22Rv1 (cell line): Measurements from ENCODE around the gene C5orf58.

Source experiments
- CTCF ChIP-seq: fragments of 450-650 bp; IDR thresholded peaks from 2 replicates; pipeline ENCODE4 v1.5.1; 2017; ENCODE audit warnings: mild to moderate bottlenecking
- ZFX ChIP-seq: fragments of 450-650 bp; IDR thresholded peaks from 2 replicates; pipeline ENCODE4 v1.6.1; 2017; ENCODE audit warnings: antibody characterized with exemption, borderline replicate concordance

DNA sequence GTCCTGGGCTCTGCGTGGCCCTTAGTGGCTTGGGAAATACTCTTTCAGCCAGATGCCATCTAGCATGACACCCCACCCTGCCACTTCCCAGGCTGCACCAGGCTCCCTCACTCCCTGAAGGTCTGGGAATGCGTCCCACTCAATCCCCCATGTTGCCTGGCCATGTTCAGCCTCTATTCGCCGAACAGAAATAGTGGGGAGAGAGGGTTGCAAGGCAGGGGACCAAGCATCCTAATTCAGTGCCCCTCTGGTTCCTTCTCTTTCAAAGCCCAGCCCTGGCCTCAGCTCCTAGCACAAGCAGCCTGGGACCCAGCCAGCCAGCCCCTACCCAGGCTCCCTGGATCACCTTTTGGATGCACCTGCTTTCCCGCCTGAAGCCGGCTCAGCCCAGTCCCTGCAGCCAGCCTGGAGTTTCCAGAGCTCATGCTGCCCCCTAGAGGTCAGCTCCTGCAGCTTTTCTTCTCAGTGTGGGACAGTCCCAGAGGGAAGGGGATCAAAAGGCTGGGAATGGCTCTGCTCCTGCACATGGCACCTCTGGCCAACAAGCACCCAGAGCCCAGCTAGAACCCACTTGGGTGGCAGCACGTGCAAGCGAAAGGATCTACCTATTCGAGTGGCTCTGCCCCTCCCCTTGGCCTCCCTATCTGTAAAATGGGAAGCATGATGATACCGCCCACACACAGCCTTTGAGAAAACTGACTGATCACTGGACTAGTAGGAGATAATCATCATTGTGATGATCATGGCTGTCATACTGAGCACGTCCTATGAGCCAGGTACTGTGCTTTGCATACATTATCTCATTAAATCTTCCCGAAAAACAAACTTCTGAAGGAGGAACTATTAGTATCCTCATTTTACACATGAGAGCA is 48.7 kb upstream of the C5orf58 start:
- peak; percentile 86 for TF ChIP-seq CTCF
- no peak for TF ChIP-seq ZFX
